ENCODE data around the gene EDRF1. TPM values are rescaled to one million over a fixed set of nuclear protein-coding genes. Genes with fewer than 3 reads are reported as not detected.

Gene EDRF1
- total and polyA plus RNA-seq, 2 of the 13 experiments (the other 11 are each of a cell fraction or from before 2014, with no cell fraction given): 16.9 to 26.7 TPM

DNA sequence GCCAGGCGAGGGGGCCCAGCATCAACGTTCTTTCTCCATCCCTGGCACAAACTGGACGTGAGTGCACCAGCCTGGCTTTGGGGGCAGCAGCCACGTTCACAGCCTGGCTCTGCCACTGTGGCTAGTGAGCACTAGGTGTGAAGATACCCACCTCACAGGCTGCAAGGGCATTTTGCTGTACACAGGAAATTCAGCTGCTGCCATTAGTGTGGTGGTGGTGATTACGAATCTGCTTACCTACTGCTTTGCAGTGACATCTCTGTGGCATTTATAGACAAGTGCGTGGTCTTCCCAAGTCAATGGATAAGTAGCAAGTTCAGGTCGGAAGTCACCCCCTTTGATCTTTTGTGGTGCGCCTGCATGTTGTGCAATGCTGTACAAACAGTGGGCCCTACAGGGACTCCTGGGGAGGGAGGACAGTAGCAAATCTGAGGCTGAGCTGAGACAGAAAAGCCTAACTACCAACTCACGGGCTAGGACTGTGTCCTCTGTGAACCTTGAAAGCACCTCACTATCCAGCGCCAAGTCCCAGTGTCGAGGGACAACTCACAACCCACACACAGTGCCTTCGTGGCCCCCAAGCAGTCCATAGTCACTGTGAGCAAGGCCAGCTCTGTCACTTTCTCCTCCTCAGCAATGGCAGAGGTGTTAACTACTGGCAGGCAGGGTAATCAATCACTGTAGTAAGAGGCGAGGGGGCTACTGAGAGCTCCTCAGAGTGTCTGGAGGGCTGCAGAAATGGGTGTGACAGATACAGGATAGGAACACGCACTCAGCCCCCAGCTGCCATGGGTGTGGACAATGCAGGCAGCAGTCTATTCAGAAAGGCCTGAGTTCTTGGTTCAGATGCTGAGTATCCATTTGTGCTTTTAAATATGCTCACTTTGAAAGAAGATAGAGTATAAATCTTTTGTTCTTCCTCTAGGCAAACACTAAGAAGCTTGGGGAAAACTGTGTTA, 73.1 kb downstream of the EDRF1 start (continued):
- TF ChIP-seq, protein P1, sequence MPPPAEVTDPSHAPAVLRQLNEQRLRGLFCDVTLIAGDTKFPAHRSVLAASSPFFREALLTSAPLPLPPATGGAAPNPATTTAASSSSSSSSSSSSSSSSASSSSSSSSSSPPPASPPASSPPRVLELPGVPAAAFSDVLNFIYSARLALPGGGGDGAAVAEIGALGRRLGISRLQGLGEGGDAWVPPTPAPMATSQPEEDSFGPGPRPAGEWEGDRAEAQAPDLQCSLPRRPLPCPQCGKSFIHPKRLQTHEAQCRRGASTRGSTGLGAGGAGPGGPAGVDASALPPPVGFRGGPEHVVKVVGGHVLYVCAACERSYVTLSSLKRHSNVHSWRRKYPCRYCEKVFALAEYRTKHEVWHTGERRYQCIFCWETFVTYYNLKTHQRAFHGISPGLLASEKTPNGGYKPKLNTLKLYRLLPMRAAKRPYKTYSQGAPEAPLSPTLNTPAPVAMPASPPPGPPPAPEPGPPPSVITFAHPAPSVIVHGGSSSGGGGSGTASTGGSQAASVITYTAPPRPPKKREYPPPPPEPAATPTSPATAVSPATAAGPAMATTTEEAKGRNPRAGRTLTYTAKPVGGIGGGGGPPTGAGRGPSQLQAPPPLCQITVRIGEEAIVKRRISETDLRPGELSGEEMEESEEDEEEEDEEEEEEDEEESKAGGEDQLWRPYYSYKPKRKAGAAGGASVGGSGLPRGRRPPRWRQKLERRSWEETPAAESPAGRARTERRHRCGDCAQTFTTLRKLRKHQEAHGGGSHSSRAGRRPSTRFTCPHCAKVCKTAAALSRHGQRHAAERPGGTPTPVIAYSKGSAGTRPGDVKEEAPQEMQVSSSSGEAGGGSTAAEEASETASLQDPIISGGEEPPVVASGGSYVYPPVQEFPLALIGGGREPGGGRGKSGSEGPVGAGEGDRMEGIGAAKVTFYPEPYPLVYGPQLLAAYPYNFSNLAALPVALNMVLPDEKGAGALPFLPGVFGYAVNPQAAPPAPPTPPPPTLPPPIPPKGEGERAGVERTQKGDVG (CRISPR knock-in tag; IDR thresholded peaks at IDR 0.05; ENCODE audit: borderline replicate concordance): peak; percentile 85
- no peak for TF ChIP-seq SMARCC2 (IDR thresholded peaks at IDR 0.05)
- TF ChIP-seq, protein P2, sequence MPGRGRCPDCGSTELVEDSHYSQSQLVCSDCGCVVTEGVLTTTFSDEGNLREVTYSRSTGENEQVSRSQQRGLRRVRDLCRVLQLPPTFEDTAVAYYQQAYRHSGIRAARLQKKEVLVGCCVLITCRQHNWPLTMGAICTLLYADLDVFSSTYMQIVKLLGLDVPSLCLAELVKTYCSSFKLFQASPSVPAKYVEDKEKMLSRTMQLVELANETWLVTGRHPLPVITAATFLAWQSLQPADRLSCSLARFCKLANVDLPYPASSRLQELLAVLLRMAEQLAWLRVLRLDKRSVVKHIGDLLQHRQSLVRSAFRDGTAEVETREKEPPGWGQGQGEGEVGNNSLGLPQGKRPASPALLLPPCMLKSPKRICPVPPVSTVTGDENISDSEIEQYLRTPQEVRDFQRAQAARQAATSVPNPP (CRISPR knock-in tag; IDR thresholded peaks at IDR 0.05): no peak
- TF ChIP-seq, protein P3, sequence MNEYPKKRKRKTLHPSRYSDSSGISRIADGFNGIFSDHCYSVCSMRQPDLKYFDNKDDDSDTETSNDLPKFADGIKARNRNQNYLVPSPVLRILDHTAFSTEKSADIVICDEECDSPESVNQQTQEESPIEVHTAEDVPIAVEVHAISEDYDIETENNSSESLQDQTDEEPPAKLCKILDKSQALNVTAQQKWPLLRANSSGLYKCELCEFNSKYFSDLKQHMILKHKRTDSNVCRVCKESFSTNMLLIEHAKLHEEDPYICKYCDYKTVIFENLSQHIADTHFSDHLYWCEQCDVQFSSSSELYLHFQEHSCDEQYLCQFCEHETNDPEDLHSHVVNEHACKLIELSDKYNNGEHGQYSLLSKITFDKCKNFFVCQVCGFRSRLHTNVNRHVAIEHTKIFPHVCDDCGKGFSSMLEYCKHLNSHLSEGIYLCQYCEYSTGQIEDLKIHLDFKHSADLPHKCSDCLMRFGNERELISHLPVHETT (CRISPR knock-in tag; conservative IDR thresholded peaks at IDR 0.05): no peak; the same call in 1 of the 2 replicates
- TF ChIP-seq, protein P4, sequence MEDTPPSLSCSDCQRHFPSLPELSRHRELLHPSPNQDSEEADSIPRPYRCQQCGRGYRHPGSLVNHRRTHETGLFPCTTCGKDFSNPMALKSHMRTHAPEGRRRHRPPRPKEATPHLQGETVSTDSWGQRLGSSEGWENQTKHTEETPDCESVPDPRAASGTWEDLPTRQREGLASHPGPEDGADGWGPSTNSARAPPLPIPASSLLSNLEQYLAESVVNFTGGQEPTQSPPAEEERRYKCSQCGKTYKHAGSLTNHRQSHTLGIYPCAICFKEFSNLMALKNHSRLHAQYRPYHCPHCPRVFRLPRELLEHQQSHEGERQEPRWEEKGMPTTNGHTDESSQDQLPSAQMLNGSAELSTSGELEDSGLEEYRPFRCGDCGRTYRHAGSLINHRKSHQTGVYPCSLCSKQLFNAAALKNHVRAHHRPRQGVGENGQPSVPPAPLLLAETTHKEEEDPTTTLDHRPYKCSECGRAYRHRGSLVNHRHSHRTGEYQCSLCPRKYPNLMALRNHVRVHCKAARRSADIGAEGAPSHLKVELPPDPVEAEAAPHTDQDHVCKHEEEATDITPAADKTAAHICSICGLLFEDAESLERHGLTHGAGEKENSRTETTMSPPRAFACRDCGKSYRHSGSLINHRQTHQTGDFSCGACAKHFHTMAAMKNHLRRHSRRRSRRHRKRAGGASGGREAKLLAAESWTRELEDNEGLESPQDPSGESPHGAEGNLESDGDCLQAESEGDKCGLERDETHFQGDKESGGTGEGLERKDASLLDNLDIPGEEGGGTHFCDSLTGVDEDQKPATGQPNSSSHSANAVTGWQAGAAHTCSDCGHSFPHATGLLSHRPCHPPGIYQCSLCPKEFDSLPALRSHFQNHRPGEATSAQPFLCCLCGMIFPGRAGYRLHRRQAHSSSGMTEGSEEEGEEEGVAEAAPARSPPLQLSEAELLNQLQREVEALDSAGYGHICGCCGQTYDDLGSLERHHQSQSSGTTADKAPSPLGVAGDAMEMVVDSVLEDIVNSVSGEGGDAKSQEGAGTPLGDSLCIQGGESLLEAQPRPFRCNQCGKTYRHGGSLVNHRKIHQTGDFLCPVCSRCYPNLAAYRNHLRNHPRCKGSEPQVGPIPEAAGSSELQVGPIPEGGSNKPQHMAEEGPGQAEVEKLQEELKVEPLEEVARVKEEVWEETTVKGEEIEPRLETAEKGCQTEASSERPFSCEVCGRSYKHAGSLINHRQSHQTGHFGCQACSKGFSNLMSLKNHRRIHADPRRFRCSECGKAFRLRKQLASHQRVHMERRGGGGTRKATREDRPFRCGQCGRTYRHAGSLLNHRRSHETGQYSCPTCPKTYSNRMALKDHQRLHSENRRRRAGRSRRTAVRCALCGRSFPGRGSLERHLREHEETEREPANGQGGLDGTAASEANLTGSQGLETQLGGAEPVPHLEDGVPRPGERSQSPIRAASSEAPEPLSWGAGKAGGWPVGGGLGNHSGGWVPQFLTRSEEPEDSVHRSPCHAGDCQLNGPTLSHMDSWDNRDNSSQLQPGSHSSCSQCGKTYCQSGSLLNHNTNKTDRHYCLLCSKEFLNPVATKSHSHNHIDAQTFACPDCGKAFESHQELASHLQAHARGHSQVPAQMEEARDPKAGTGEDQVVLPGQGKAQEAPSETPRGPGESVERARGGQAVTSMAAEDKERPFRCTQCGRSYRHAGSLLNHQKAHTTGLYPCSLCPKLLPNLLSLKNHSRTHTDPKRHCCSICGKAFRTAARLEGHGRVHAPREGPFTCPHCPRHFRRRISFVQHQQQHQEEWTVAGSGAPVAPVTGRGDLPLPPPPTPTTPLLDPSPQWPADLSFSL (CRISPR knock-in tag; IDR thresholded peaks at IDR 0.05): peak; percentile 44; the same call in 1 of the 2 replicates
- TF ChIP-seq ZNF841 (CRISPR knock-in tag; IDR thresholded peaks at IDR 0.05; ENCODE audit: borderline replicate concordance): no peak
- TF ChIP-seq ZNF484 (CRISPR knock-in tag; IDR thresholded peaks at IDR 0.05; ENCODE audit: borderline replicate concordance, low read depth): no peak
- TF ChIP-seq PHF8 (CRISPR knock-in tag; IDR thresholded peaks at IDR 0.05): peak; percentile 54
- TF ChIP-seq ZNF782 (CRISPR knock-in tag; IDR thresholded peaks at IDR 0.05; ENCODE audit: borderline replicate concordance): 0 out of 2 replicates have a peak, but pooled peaks have one; percentile 41
- TF ChIP-seq PITX1 (CRISPR knock-in tag; IDR thresholded peaks at IDR 0.05): peak; percentile 95
- TF ChIP-seq, protein P5, sequence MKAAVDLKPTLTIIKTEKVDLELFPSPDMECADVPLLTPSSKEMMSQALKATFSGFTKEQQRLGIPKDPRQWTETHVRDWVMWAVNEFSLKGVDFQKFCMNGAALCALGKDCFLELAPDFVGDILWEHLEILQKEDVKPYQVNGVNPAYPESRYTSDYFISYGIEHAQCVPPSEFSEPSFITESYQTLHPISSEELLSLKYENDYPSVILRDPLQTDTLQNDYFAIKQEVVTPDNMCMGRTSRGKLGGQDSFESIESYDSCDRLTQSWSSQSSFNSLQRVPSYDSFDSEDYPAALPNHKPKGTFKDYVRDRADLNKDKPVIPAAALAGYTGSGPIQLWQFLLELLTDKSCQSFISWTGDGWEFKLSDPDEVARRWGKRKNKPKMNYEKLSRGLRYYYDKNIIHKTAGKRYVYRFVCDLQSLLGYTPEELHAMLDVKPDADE (CRISPR knock-in tag; IDR thresholded peaks at IDR 0.05): no peak
- TF ChIP-seq ERF (CRISPR knock-in tag; IDR thresholded peaks at IDR 0.05): peak; percentile 95

Data from HepG2 (cell line).